ENCODE measurements around the gene C1orf226. TPM values are rescaled to one million over a fixed set of nuclear protein-coding genes. Genes with fewer than 3 reads are reported as not detected.

Gene C1orf226
- total RNA-seq, 1 experiment from 2014 or later = 7.7 TPM

- Histone ChIP-seq H3K9me3 (ENCODE audit: control insufficient read depth in 1 of 2, insufficient read depth in 1 of 2, low read depth in 1 of 2, low read length in 2 of 2) (no peaks in the 10 kb centered on the region), H3K36me3 (ENCODE audit: control insufficient read depth in 1 of 2, insufficient read depth in 2 of 2, low read length in 2 of 2) (peaks cover 0 to 3% of the 10 kb centered on the region in 2 experiments; a peak in 1 of 4 replicates), H3K9ac (ENCODE audit: low read length) (no peak overlapping the region), H2AFZ (ENCODE audit: low read depth, low read length, poor library complexity, severe bottlenecking) (no peak overlapping the region), H3K79me2 (ENCODE audit: insufficient read depth, low read length) (no peaks in the 10 kb centered on the region), H3K4me3 (replicated peaks in 1 of 2; ENCODE audit: low read depth in 1 of 2, low read length in 2 of 2) (no peak overlapping the region), H3K27ac (ENCODE audit: low read depth, low read length) (no peak overlapping the region), H3K4me1 (ENCODE audit: control insufficient read depth in 1 of 2, insufficient read depth in 2 of 2, low read length in 2 of 2) (no peaks in the 10 kb centered on the region), H4K20me1 (ENCODE audit: insufficient read depth) (no peaks in the 10 kb centered on the region), H3K9me2 (ENCODE audit: insufficient read depth) (no peaks in the 10 kb centered on the region), H3K4me2 (ENCODE audit: low read length) (no peak overlapping the region), H3K27me3 (ENCODE audit: insufficient read depth, low read length) (no peaks in the 10 kb centered on the region)
- no peak for DNase-seq (ENCODE audit: low read depth, low spot score)
- CTCF ChIA-PET = no interaction called here
- RAD21 ChIA-PET (ENCODE audit: low non-redundant PET in 1 of 2, low total read pairs in 2 of 2, uncharacterized antibody in 2 of 2, unreplicated experiment in 2 of 2) = no interaction called here
- intact Hi-C loops (cut with micrococcal nuclease) = loop anchor here (5.0 to 10.0 kb wide), 5 partner anchors 136 to 443 kb away; partner anchors contain the start of genes UAP1 and UHMK1
- BruUV-seq (replicated peaks) = no TSS peak
- ATAC-seq = no peak
- no peak for TF ChIP-seq EZH2phosphoT487 (IDR thresholded peaks at IDR 0.05; ENCODE audit: borderline replicate concordance)
- TF ChIP-seq SRF (IDR thresholded peaks at IDR 0.05; ENCODE audit: low read depth) = no peak
- no peak for TF ChIP-seq SP1 (IDR thresholded peaks at IDR 0.05; ENCODE audit: low read depth)
- POLR2A ChIA-PET = no interaction called here
Measured at GRCh38 chr1:162358928-162359327, 22.6 kb upstream of the C1orf226 start.

- no peaks in the 10 kb centered on the region for H3K9me2 ChIP-seq (ENCODE audit: insufficient read depth)
- no peak overlapping the region for H3K27ac ChIP-seq (ENCODE audit: low read depth, low read length)
- RAD21 ChIA-PET (ENCODE audit: low non-redundant PET in 1 of 2, low total read pairs in 2 of 2, uncharacterized antibody in 2 of 2, unreplicated experiment in 2 of 2) = no interaction called here
- H2AFZ ChIP-seq (ENCODE audit: low read depth, low read length, poor library complexity, severe bottlenecking) = no peak overlapping the region
- H3K4me1 ChIP-seq (ENCODE audit: control insufficient read depth in 1 of 2, insufficient read depth in 2 of 2, low read length in 2 of 2) = no peaks in the 10 kb centered on the region
- ATAC-seq (no peak), DNase-seq (ENCODE audit: low read depth, low spot score) (no peak)
- POLR2A ChIA-PET = no interaction called here
- H3K36me3 ChIP-seq (ENCODE audit: control insufficient read depth in 1 of 2, insufficient read depth in 2 of 2, low read length in 2 of 2) = peaks cover 0 to 3% of the 10 kb centered on the region in 2 experiments; a peak in 1 of 4 replicates
- no peak overlapping the region for H3K4me3 ChIP-seq (replicated peaks in 1 of 2; ENCODE audit: low read depth in 1 of 2, low read length in 2 of 2)
- CTCF ChIA-PET = no interaction called here
- no peak overlapping the region for H3K9ac ChIP-seq (ENCODE audit: low read length)
- no peaks in the 10 kb centered on the region for H3K79me2 ChIP-seq (ENCODE audit: insufficient read depth, low read length)
- H3K27me3 ChIP-seq (ENCODE audit: insufficient read depth, low read length) = no peaks in the 10 kb centered on the region
- H3K9me3 ChIP-seq (ENCODE audit: control insufficient read depth in 1 of 2, insufficient read depth in 1 of 2, low read depth in 1 of 2, low read length in 2 of 2) = no peaks in the 10 kb centered on the region
- no TSS peak for BruUV-seq (replicated peaks)
- H3K4me2 ChIP-seq (ENCODE audit: low read length) = no peak overlapping the region
- no peaks in the 10 kb centered on the region for H4K20me1 ChIP-seq (ENCODE audit: insufficient read depth)
- intact Hi-C loops (cut with micrococcal nuclease) = loop anchor here (5.0 to 10.0 kb wide), 5 partner anchors 135 to 443 kb away; partner anchors contain the start of genes UAP1 and UHMK1
- TF ChIP-seq ZNF274 (IDR thresholded peaks at IDR 0.05; ENCODE audit: low read depth, low read length) (no peak), SRF (IDR thresholded peaks at IDR 0.05; ENCODE audit: low read depth) (no peak), EZH2 (IDR thresholded peaks at IDR 0.05) (no peak), MAX (IDR thresholded peaks at IDR 0.05) (no peak), SIN3A (IDR thresholded peaks at IDR 0.05; ENCODE audit: low read depth) (no peak), ZBTB33 (IDR thresholded peaks at IDR 0.05; ENCODE audit: extremely low read depth, insufficient replicate concordance, low read length) (no peak), CTCF (IDR thresholded peaks at IDR 0.05 in 2 of 3, conservative IDR thresholded peaks at IDR 0.05 in 1 of 3; ENCODE audit: borderline replicate concordance in 1 of 3, insufficient read depth in 1 of 3, low read depth in 2 of 3, low read length in 2 of 3) (no peak), POLR2A (IDR thresholded peaks at IDR 0.05; ENCODE audit: borderline replicate concordance, extremely low read depth, insufficient read depth, insufficient read length) (no peak), TCF7L2 (IDR thresholded peaks at IDR 0.05; ENCODE audit: borderline replicate concordance, extremely low read depth, insufficient read depth, insufficient read length) (no peak)
Measured at GRCh38 chr1:162359523-162360236, 21.8 kb upstream of the C1orf226 start.

All from HCT116 (cell line).